Thyroid gland (tissue), 4 donors: Measurements from ENCODE around the gene JAG2. TPM values are rescaled to one million over a fixed set of nuclear protein-coding genes. Genes with fewer than 3 reads are reported as not detected.

Experiments
- DNase-seq, 2 donors: peaks; one replicate each; pipeline ENCODE4 v3.0.0-alpha.2; 2019
- H3K27ac ChIP-seq, 3 donors: fragments of 200-600 bp; sonication (generic); 1 replicate in 2 of 3; 2 replicates in 1 of 3; pipeline ENCODE4 v1.5.1; 2016 to 2019; ENCODE audit warnings: mild to moderate bottlenecking in 1 of 3, moderate library complexity in 1 of 3
- H3K27me3 ChIP-seq: fragments of 200-600 bp; sonication (generic); one replicate; pipeline ENCODE4 v1.5.1; 2019
- H3K36me3 ChIP-seq, 2 donors: fragments of 200-600 bp; sonication (generic); one replicate each; pipeline ENCODE4 v1.5.1; 2016 to 2019
- H3K4me1 ChIP-seq, 2 donors: fragments of 200-600 bp; sonication (generic); one replicate each; pipeline ENCODE4 v1.5.1; 2017 to 2019
- H3K4me3 ChIP-seq, 3 donors: fragments of 200-600 bp; sonication (generic); replicated peaks in 1 of 3; 1 replicate in 2 of 3; 2 replicates in 1 of 3; pipeline ENCODE4 v1.5.1; 2016; ENCODE audit warnings: mild to moderate bottlenecking in 1 of 3
- H3K9me3 ChIP-seq: fragments of 200-600 bp; sonication (generic); one replicate; pipeline ENCODE4 v1.5.1; 2017
- CTCF ChIP-seq, 6 experiments: fragments of 200-600 bp in 3 of 6; fragments of 450-650 bp in 3 of 6; sonication (generic) in 3 of 6; IDR thresholded peaks; one replicate each; pipeline ENCODE4 v1.5.1; 2016 to 2019; ENCODE audit warnings: antibody characterized with exemption in 6 of 6, mild to moderate bottlenecking in 2 of 6, inconsistent platforms in 1 of 6, moderate library complexity in 1 of 6
- POLR2A ChIP-seq, 2 donors: fragments of 450-650 bp; IDR thresholded peaks; one replicate each; pipeline ENCODE4 v1.6.1; 2017; ENCODE audit warnings: antibody characterized with exemption in 2 of 2, mild to moderate bottlenecking in 2 of 2, moderate library complexity in 1 of 2
- WGBS, 2 donors: methylation state at CpG; one replicate each; pipeline ENCODE4 v1.1.5; 2017; 5-methylcytosine and 5-hydroxymethylcytosine counted together
- intact Hi-C: fragments of 100-400 bp; cut with DNase I; formaldehyde crosslinking; loops from one replicate; pipeline ENCODE4 v1.15.1; 2023
- total RNA-seq, 4 donors: library from RNA; depleted of rRNA; stranded (reverse); fragments of >200 nt; gene quantifications; one replicate each; pipeline ENCODE4 v1.2.3, GENCODE V29; 2016

The JAG2 gene
- total RNA-seq, 4 donors from 2014 or later, result 3.9 to 10.7 (median 5.2) TPM

DNA sequence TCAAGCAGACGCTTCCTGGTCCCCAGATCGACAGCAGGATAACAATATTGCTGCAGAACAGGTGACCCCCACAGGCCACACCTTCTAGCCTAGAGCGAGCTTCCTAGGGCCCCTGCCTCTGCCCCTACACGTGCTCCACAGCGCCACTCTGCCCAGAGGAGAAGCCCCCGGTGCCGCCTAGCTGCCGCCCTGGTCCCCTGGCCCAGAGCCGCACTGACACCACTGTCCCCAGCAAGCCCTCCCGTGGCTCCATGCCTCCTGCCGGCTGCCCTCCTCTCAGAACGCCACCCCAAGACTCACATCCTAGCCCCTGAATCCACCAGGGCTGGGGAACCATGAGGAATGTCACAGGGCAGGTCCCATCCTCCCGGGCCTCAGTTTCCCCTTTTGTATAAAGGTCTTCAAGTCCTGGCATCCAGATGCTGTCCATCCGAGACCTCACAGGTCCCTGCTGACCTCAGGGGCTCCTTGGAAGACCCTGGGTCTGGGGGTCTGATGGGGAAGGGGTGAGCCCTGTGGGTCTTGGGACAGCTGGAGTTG is 31.0 kb downstream of the JAG2 start:
- 82 to 96% methylated on average over 8 to 13 of the region's 14 CpGs for WGBS, 2 donors
- no peaks in the 10 kb centered on the region for H3K27me3 ChIP-seq
- H3K4me3 ChIP-seq, result no peak overlapping the region
- no peak for DNase-seq
- no peak for TF ChIP-seq POLR2A (IDR thresholded peaks at IDR 0.05)
- no peaks in the 10 kb centered on the region for H3K9me3 ChIP-seq
- no peak overlapping the region for H3K27ac ChIP-seq
- H3K4me1 ChIP-seq, result no peaks in the 10 kb centered on the region
- intact Hi-C loops, result no loop called here
- no peaks in the 10 kb centered on the region for H3K36me3 ChIP-seq

GRCh38 chr14:105136401-105137322 is 31.9 kb downstream of the JAG2 start:
- Histone ChIP-seq H3K4me1 (no peaks in the 10 kb centered on the region), H3K27ac (no peak overlapping the region), H3K36me3 (no peaks in the 10 kb centered on the region), H3K27me3 (no peaks in the 10 kb centered on the region), H3K9me3 (no peaks in the 10 kb centered on the region), H3K4me3 (no peak overlapping the region)
- intact Hi-C loops, result no loop called here
- no peak for DNase-seq
- WGBS, 2 donors, result 78 to 81% methylated on average over 42 to 48 of the region's 50 CpGs
- TF ChIP-seq POLR2A (IDR thresholded peaks at IDR 0.05) (no peak), CTCF (IDR thresholded peaks at IDR 0.05) (no peak)

DNA sequence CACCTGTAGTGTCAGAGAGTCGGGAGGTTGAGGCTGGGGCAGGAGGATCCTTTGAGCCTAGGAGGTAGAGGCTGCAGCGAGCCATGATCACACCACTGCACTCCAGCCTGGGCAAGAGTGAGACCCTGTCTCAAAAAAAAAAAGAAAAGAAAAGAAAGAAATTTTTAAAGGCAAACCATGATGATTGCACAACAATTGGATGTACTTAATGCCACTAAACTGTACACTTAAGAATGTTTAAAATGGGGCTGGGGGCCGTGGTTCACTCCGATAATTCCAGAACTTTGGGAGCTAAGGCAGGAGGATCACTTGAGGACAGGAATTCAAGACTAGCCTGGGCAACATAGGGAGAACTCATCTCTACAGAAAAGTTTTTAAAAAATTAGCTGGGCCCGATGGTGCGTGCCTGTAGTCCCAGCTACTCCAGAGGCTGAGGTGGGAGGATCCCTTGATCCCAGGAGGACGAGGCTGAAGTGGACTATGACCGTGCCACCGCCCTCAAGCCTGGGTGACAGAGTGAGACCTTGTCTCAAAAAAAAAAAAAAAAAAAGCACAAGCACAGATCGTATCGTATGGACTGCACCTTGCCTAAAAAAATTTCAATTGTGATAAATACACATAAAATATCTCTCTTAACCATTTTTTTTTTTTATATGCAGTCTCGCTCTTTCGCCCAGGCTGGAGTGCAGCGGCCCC is 32.7 kb downstream of the JAG2 start:
- H3K4me3 ChIP-seq, result no peak overlapping the region
- DNase-seq, result no peak
- no peaks in the 10 kb centered on the region for H3K4me1 ChIP-seq
- no peaks in the 10 kb centered on the region for H3K9me3 ChIP-seq
- 85 to 90% methylated on average over 14 of the region's 14 CpGs for WGBS, 2 donors
- intact Hi-C loops, result no loop called here
- TF ChIP-seq POLR2A (IDR thresholded peaks at IDR 0.05), result no peak
- no peak for TF ChIP-seq CTCF (IDR thresholded peaks at IDR 0.05)
- H3K27me3 ChIP-seq, result no peaks in the 10 kb centered on the region
- H3K36me3 ChIP-seq, result no peaks in the 10 kb centered on the region
- no peak overlapping the region for H3K27ac ChIP-seq

GRCh38 chr14:105132921-105133654 is 35.5 kb downstream of the JAG2 start:
- Histone ChIP-seq H3K36me3 (no peaks in the 10 kb centered on the region), H3K9me3 (no peaks in the 10 kb centered on the region), H3K27ac (no peak overlapping the region), H3K4me1 (no peaks in the 10 kb centered on the region), H3K27me3 (no peaks in the 10 kb centered on the region), H3K4me3 (no peak overlapping the region)
- WGBS, 2 donors, result 66% methylated on average over 4 of the region's 4 CpGs
- TF ChIP-seq CTCF (IDR thresholded peaks at IDR 0.05) (no peak), POLR2A (IDR thresholded peaks at IDR 0.05) (no peak)
- no peak for DNase-seq
- intact Hi-C loops, result no loop called here

GRCh38 chr14:105131241-105131640 is 37.3 kb downstream of the JAG2 start:
- intact Hi-C loops, result no loop called here
- H3K4me3 ChIP-seq, result no peak overlapping the region
- H3K27me3 ChIP-seq, result no peaks in the 10 kb centered on the region
- H3K27ac ChIP-seq, result no peak overlapping the region
- 89 to 91% methylated on average over 2 of the region's 2 CpGs for WGBS, 2 donors
- H3K4me1 ChIP-seq, result no peaks in the 10 kb centered on the region
- H3K9me3 ChIP-seq, result no peaks in the 10 kb centered on the region
- DNase-seq, result no peak
- no peaks in the 10 kb centered on the region for H3K36me3 ChIP-seq
- no peak for TF ChIP-seq POLR2A (IDR thresholded peaks at IDR 0.05)
- TF ChIP-seq CTCF (IDR thresholded peaks at IDR 0.05), result no peak
